Neural cell (in vitro differentiated cells): ENCODE measurements around the gene GJA5.

Source experiments
- EP300 ChIP-seq: fragments of 450-650 bp; conservative IDR thresholded peaks from 2 replicates; pipeline ENCODE4 v1.6.1; 2014; ENCODE audit warnings: antibody characterized with exemption, mild to moderate bottlenecking, moderate library complexity; ENCODE audit not compliant: poor library complexity, severe bottlenecking
- EZH2 ChIP-seq: fragments of 200-600, 300-800 bp; shearing (Covaris generic), sonication (generic); IDR thresholded peaks from 2 replicates; pipeline ENCODE4 v1.6.1; 2014; ENCODE audit warnings: antibody characterized with exemption, low read length, borderline replicate concordance, mild to moderate bottlenecking; ENCODE audit not compliant: insufficient read depth, poor library complexity, severe bottlenecking
- POLR2AphosphoS5 ChIP-seq: IDR thresholded peaks from 2 replicates; pipeline ENCODE4 v1.6.1; 2012
- RAD21 ChIP-seq: fragments of 450-650 bp; conservative IDR thresholded peaks from 2 replicates; pipeline ENCODE4 v1.6.1; 2014; ENCODE audit warnings: antibody characterized with exemption, mild to moderate bottlenecking, moderate library complexity
- SMC3 ChIP-seq: fragments of 450-650 bp; conservative IDR thresholded peaks from 2 replicates; pipeline ENCODE4 v1.6.1; 2014; ENCODE audit warnings: antibody characterized with exemption, mild to moderate bottlenecking, moderate library complexity; ENCODE audit not compliant: poor library complexity
- TAF1 ChIP-seq: IDR thresholded peaks from 2 replicates; pipeline ENCODE4 v1.6.1; 2012; ENCODE audit warnings: low read depth
- TF ChIP-seq, protein P1 (sequence below): fragments of 450-650 bp; IDR thresholded peaks from 2 replicates; pipeline ENCODE4 v1.5.1; 2014; ENCODE audit warnings: antibody characterized with exemption, mild to moderate bottlenecking, moderate library complexity; ENCODE audit not compliant: poor library complexity, severe bottlenecking
- TF ChIP-seq, protein P2 (sequence below): IDR thresholded peaks from 2 replicates; pipeline ENCODE4 v1.6.1; 2012; ENCODE audit warnings: borderline replicate concordance

DNA sequence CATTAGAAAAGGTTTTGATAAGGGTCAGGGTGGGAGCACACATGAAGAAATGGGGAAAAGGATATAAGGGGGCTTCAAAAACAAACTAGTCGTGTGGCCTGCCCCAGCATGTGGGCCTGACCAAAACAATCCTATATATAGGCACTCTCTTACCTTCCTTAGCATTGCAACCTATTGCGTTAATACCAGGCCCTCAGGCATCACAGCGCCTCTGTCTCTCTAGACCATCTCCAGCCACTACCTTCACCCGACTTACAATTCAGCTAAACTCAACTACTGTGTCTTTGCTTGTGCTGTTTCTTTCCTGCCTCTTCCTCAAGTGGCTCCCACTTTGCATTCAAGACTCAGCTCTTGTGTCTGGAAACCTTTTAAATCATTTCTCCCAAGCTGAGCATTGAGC lies 47.0 kb upstream of the GJA5 start:
- no peak for TF ChIP-seq SMC3
- TF ChIP-seq, protein P1, sequence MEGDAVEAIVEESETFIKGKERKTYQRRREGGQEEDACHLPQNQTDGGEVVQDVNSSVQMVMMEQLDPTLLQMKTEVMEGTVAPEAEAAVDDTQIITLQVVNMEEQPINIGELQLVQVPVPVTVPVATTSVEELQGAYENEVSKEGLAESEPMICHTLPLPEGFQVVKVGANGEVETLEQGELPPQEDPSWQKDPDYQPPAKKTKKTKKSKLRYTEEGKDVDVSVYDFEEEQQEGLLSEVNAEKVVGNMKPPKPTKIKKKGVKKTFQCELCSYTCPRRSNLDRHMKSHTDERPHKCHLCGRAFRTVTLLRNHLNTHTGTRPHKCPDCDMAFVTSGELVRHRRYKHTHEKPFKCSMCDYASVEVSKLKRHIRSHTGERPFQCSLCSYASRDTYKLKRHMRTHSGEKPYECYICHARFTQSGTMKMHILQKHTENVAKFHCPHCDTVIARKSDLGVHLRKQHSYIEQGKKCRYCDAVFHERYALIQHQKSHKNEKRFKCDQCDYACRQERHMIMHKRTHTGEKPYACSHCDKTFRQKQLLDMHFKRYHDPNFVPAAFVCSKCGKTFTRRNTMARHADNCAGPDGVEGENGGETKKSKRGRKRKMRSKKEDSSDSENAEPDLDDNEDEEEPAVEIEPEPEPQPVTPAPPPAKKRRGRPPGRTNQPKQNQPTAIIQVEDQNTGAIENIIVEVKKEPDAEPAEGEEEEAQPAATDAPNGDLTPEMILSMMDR: no peak
- no peak for TF ChIP-seq RAD21
- TF ChIP-seq TAF1: no peak
- TF ChIP-seq EZH2: no peak
- no peak for TF ChIP-seq EP300
- no peak for TF ChIP-seq POLR2AphosphoS5
- TF ChIP-seq, protein P2, sequence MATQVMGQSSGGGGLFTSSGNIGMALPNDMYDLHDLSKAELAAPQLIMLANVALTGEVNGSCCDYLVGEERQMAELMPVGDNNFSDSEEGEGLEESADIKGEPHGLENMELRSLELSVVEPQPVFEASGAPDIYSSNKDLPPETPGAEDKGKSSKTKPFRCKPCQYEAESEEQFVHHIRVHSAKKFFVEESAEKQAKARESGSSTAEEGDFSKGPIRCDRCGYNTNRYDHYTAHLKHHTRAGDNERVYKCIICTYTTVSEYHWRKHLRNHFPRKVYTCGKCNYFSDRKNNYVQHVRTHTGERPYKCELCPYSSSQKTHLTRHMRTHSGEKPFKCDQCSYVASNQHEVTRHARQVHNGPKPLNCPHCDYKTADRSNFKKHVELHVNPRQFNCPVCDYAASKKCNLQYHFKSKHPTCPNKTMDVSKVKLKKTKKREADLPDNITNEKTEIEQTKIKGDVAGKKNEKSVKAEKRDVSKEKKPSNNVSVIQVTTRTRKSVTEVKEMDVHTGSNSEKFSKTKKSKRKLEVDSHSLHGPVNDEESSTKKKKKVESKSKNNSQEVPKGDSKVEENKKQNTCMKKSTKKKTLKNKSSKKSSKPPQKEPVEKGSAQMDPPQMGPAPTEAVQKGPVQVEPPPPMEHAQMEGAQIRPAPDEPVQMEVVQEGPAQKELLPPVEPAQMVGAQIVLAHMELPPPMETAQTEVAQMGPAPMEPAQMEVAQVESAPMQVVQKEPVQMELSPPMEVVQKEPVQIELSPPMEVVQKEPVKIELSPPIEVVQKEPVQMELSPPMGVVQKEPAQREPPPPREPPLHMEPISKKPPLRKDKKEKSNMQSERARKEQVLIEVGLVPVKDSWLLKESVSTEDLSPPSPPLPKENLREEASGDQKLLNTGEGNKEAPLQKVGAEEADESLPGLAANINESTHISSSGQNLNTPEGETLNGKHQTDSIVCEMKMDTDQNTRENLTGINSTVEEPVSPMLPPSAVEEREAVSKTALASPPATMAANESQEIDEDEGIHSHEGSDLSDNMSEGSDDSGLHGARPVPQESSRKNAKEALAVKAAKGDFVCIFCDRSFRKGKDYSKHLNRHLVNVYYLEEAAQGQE: no peak
